SK-N-SH (cell line): ENCODE measurements around the gene HHEX. TPM values are rescaled to one million over a fixed set of nuclear protein-coding genes. Genes with fewer than 3 reads are reported as not detected.

Source experiments
- CTCF ChIA-PET: fragments of 300-600, 350-600 bp; formaldehyde crosslinking; extraction: SDS; loops from one replicate; lab custom pipeline; 2021; lab: Yijun Ruan, JAX
- POLR2A ChIA-PET: fragments of 350-600 bp; sonication (Branson Sonifier 250); formaldehyde crosslinking; extraction: SDS; loops from one replicate; lab custom pipeline; 2020; ENCODE audit warnings: antibody characterized with exemption, inconsistent platforms; lab: Yijun Ruan, JAX
- DNase-seq: peaks from one replicate; pipeline ENCODE4 v3.0.0; 2012
- H2AFZ ChIP-seq: fragments of 200-600 bp; sonication (generic); 2 replicates; pipeline ENCODE4 v1.8.1; 2016; ENCODE audit warnings: antibody characterized with exemption, mild to moderate bottlenecking, low read depth
- H3F3A ChIP-seq: fragments of 200-600 bp; sonication (generic); replicated peaks from 2 replicates; pipeline ENCODE3; 2016; ENCODE audit warnings: antibody characterized with exemption, mild to moderate bottlenecking; ENCODE audit not compliant: insufficient read depth
- H3K27ac ChIP-seq, 2 experiments: fragments of 200-500 bp in 1 of 2; fragments of 200-600 bp in 1 of 2; sonication (Bioruptor generic) in 1 of 2; sonication (generic), shearing (Covaris generic) in 1 of 2; 2 replicates each; pipeline versions ENCODE4 v1.5.1 to v1.6.1; 2014 to 2016; ENCODE audit warnings: low read depth in 2 of 2, inconsistent platforms in 1 of 2, low read length in 1 of 2, mild to moderate bottlenecking in 1 of 2, mixed read lengths in 1 of 2
- H3K27me3 ChIP-seq: fragments of 200-600 bp; sonication (generic), shearing (Covaris generic); 2 replicates; pipeline ENCODE4 v1.6.1; 2016; ENCODE audit warnings: mixed run types; ENCODE audit not compliant: insufficient read depth
- H3K36me3 ChIP-seq, 2 experiments: fragments of 200-500 bp in 1 of 2; fragments of 200-600 bp in 1 of 2; sonication (Bioruptor generic) in 1 of 2; sonication (generic) in 1 of 2; replicated peaks in 1 of 2; 2 replicates each; pipeline versions ENCODE3 to v1.5.1; 2014 to 2016; ENCODE audit warnings: low read length in 1 of 2, mild to moderate bottlenecking in 1 of 2; ENCODE audit not compliant: insufficient read depth in 2 of 2, control insufficient read depth in 1 of 2
- H3K4me1 ChIP-seq, 2 experiments: fragments of 200-500 bp in 1 of 2; fragments of 200-600 bp in 1 of 2; sonication (Bioruptor generic) in 1 of 2; sonication (generic), shearing (Covaris generic) in 1 of 2; 2 replicates each; pipeline versions ENCODE4 v1.5.1 to v1.6.1; 2014 to 2016; ENCODE audit warnings: low read depth in 1 of 2, low read length in 1 of 2, mixed run types in 1 of 2; ENCODE audit not compliant: insufficient read depth in 2 of 2, control insufficient read depth in 1 of 2
- H3K4me2 ChIP-seq: fragments of 200-600 bp; sonication (generic), shearing (Covaris generic); 2 replicates; pipeline ENCODE4 v1.6.1; 2017; ENCODE audit warnings: mixed run types
- H3K4me3 ChIP-seq, 2 experiments: fragments of 200-500 bp in 1 of 2; fragments of 200-600 bp in 1 of 2; sonication (Bioruptor generic) in 1 of 2; sonication (generic), shearing (Covaris generic) in 1 of 2; 2 replicates each; pipeline versions ENCODE4 v1.5.1 to v1.8.1; 2014 to 2016; ENCODE audit warnings: low read depth in 2 of 2, inconsistent platforms in 1 of 2, low read length in 1 of 2, mild to moderate bottlenecking in 1 of 2, mixed read lengths in 1 of 2, moderate library complexity in 1 of 2
- H3K79me2 ChIP-seq: fragments of 200-600 bp; sonication (generic); 2 replicates; pipeline ENCODE4 v1.8.1; 2017; ENCODE audit warnings: mild to moderate bottlenecking; ENCODE audit not compliant: insufficient read depth
- H3K9ac ChIP-seq: fragments of 200-600 bp; sonication (generic); 2 replicates; pipeline ENCODE4 v1.6.1; 2017; ENCODE audit warnings: mixed run types
- H3K9me2 ChIP-seq: fragments of 200-600 bp; sonication (generic); 2 replicates; pipeline ENCODE4 v1.6.1; 2017; ENCODE audit warnings: mixed run types
- H3K9me3 ChIP-seq: fragments of 200-600 bp; sonication (generic); 2 replicates; pipeline ENCODE4 v1.6.1; 2017; ENCODE audit warnings: mixed run types, mild to moderate bottlenecking, moderate library complexity
- H4K20me1 ChIP-seq: fragments of 200-600 bp; sonication (generic); 2 replicates; pipeline ENCODE4 v1.6.1; 2017; ENCODE audit warnings: mild to moderate bottlenecking, mixed run types; ENCODE audit not compliant: insufficient read depth
- CTCF ChIP-seq: fragments of 200-600 bp; sonication (generic); IDR thresholded peaks from 2 replicates; pipeline ENCODE4 v1.6.1; 2017; ENCODE audit warnings: antibody characterized with exemption, mild to moderate bottlenecking, moderate library complexity
- ELF1 ChIP-seq: IDR thresholded peaks from 2 replicates; pipeline ENCODE4 v1.4.0; 2012
- FOSL2 ChIP-seq: IDR thresholded peaks from 2 replicates; pipeline ENCODE4 v1.4.0; 2012; ENCODE audit warnings: low read depth, mild to moderate bottlenecking, moderate library complexity, borderline replicate concordance
- GABPA ChIP-seq: IDR thresholded peaks from 2 replicates; pipeline ENCODE4 v1.4.0; 2012; ENCODE audit warnings: low read depth, mild to moderate bottlenecking
- JUND ChIP-seq: IDR thresholded peaks from 2 replicates; pipeline ENCODE4 v1.4.0; 2012
- MAX ChIP-seq: IDR thresholded peaks from 2 replicates; pipeline ENCODE4 v1.4.0; 2012; ENCODE audit warnings: low read depth
- MEF2A ChIP-seq: IDR thresholded peaks from 2 replicates; pipeline ENCODE4 v1.4.0; 2012; ENCODE audit warnings: low read depth, borderline replicate concordance
- NFIC ChIP-seq: IDR thresholded peaks from 2 replicates; pipeline ENCODE4 v1.4.0; 2012; ENCODE audit warnings: borderline replicate concordance
- PBX3 ChIP-seq: IDR thresholded peaks from 2 replicates; pipeline ENCODE4; 2012
- POLR2AphosphoS5 ChIP-seq: IDR thresholded peaks from 2 replicates; pipeline ENCODE4 v1.6.1; 2012; ENCODE audit warnings: low read depth, low read length
- RXRA ChIP-seq: IDR thresholded peaks from 2 replicates; pipeline ENCODE4 v1.4.0; 2012; ENCODE audit warnings: low read depth, mild to moderate bottlenecking, borderline replicate concordance
- SIN3A ChIP-seq: IDR thresholded peaks from 2 replicates; pipeline ENCODE4 v1.6.1; 2012; ENCODE audit warnings: low read depth, mild to moderate bottlenecking, low read length, moderate library complexity, borderline replicate concordance
- SMC3 ChIP-seq: IDR thresholded peaks from 2 replicates; pipeline ENCODE4 v1.6.1; 2012; ENCODE audit warnings: low read depth, low read length, improper control_type of control experiment
- TEAD4 ChIP-seq: IDR thresholded peaks from 2 replicates; pipeline ENCODE4 v1.4.0; 2012; ENCODE audit warnings: mild to moderate bottlenecking, borderline replicate concordance; ENCODE audit not compliant: insufficient read depth
- USF1 ChIP-seq: IDR thresholded peaks from 2 replicates; pipeline ENCODE4 v1.4.0; 2012; ENCODE audit warnings: low read depth, borderline replicate concordance
- YY1 ChIP-seq: IDR thresholded peaks from 2 replicates; pipeline ENCODE4 v1.4.0; 2012; ENCODE audit warnings: low read depth, mild to moderate bottlenecking
- ZBTB33 ChIP-seq: IDR thresholded peaks from 2 replicates; pipeline ENCODE4 v1.4.0; 2012; ENCODE audit warnings: low read depth, borderline replicate concordance
- WGBS: methylation state at CpG from one replicate; pipeline ENCODE4 v1.1.6; 2017; ENCODE audit warnings: low lambda C conversion rate; 5-methylcytosine and 5-hydroxymethylcytosine counted together
- polyA plus RNA-seq, 3 experiments: library from polyadenylated mRNA; depleted of rRNA; stranded (reverse); fragments of >200 nt; gene quantifications; 2 replicates each; pipeline ENCODE4 v1.2.3, GENCODE V29; 2012

HHEX gene
- polyA plus RNA-seq, 1 of the 3 experiments (the other 2 are of a cell fraction) = 1.1 TPM

GRCh38 chr10:92640107-92640506, 49.6 kb upstream of the HHEX start:
- Histone ChIP-seq H3F3A (no peaks in the 10 kb centered on the region), H2AFZ (no peak overlapping the region), H3K27ac (no peak overlapping the region), H3K36me3 (peaks cover 24 to 36% of the 10 kb centered on the region in 2 experiments), H3K9me2 (no peaks in the 10 kb centered on the region), H4K20me1 (no peaks in the 10 kb centered on the region), H3K27me3 (no peaks in the 10 kb centered on the region), H3K79me2 (peaks cover 7% of the 10 kb centered on the region; the same call in 1 of the 2 replicates), H3K9ac (no peak overlapping the region), H3K4me1 (peaks cover 0 to 5% of the 10 kb centered on the region in 2 experiments; a peak in 1 of 4 replicates), H3K4me2 (no peak overlapping the region), H3K9me3 (no peaks in the 10 kb centered on the region), H3K4me3 (no peak overlapping the region)
- CTCF ChIA-PET = interaction anchor here (1.4 kb wide), 1 partner anchor 18 kb away, joined by 4 read pairs; no protein-coding TSS in a partner anchor
- no peak for DNase-seq
- 94% methylated on average over 3 of the region's 3 CpGs for WGBS
- TF ChIP-seq ELF1 (no peak), CTCF (peak; percentile 14), FOSL2 (peak; percentile 31), ZBTB33 (no peak), NFIC (0 out of 2 replicates have a peak, but pooled peaks have one; percentile 24), YY1 (no peak), JUND (no peak), MEF2A (no peak), MAX (no peak), RXRA (no peak), PBX3 (no peak), SIN3A (no peak)
- POLR2A ChIA-PET = no interaction called here

GRCh38 chr10:92641492-92641891, 48.3 kb upstream of the HHEX start:
- WGBS = 74% methylated on average over 1 of the region's 1 CpG
- Histone ChIP-seq H3K27me3 (no peaks in the 10 kb centered on the region), H3K9me3 (no peaks in the 10 kb centered on the region), H3K4me1 (peaks cover 0 to 5% of the 10 kb centered on the region in 2 experiments; a peak in 1 of 4 replicates), H4K20me1 (no peaks in the 10 kb centered on the region), H3K9ac (no peak overlapping the region), H3K27ac (no peak overlapping the region), H3K4me2 (no peak overlapping the region), H3F3A (no peaks in the 10 kb centered on the region), H3K36me3 (peaks cover 27 to 33% of the 10 kb centered on the region in 2 experiments), H3K9me2 (no peaks in the 10 kb centered on the region), H3K4me3 (no peak overlapping the region), H2AFZ (no peak overlapping the region), H3K79me2 (peaks cover 7% of the 10 kb centered on the region; the same call in 1 of the 2 replicates)
- TF ChIP-seq TEAD4 (no peak), GABPA (no peak), PBX3 (no peak), CTCF (no peak), SIN3A (no peak), SMC3 (no peak), USF1 (no peak), POLR2AphosphoS5 (no peak)
- ChIA-PET POLR2A (no interaction called here), CTCF (interaction anchor here (1.5 kb wide), 1 partner anchor 50 kb away, joined by 3 read pairs; no protein-coding TSS in a partner anchor)
- DNase-seq = no peak
